B cell (primary cell): ENCODE data around the gene MARCHF4. TPM values are rescaled to one million over a fixed set of nuclear protein-coding genes. Genes with fewer than 3 reads are reported as not detected.

Experiments used
- ATAC-seq: fragments of 200-7000 bp; cut with Tn5 transposase; one replicate; pipeline ENCODE4 v1.10.0; 2021; ENCODE audit warnings: low read depth, mild to moderate bottlenecking, moderate number of reproducible peaks, moderate library complexity
- CTCF ChIA-PET: fragments of 350-600 bp; sonication (Branson Sonifier 250); formaldehyde crosslinking; loops from one replicate; lab custom pipeline; 2021; ENCODE audit warnings: antibody characterized with exemption, inconsistent platforms; lab: Charles Lee
- POLR2A ChIA-PET: fragments of 350-600 bp; sonication (Branson Sonifier 250); formaldehyde crosslinking; loops from one replicate; lab custom pipeline; 2021; ENCODE audit warnings: antibody characterized with exemption; lab: Charles Lee
- DNase-seq: peaks from one replicate; pipeline ENCODE4 v3.0.0; 2013
- H2AFZ ChIP-seq: 2 replicates; pipeline ENCODE4 v1.6.1; 2012; ENCODE audit warnings: mild to moderate bottlenecking, low read depth, low read length; ENCODE audit not compliant: insufficient read depth, poor library complexity, severe bottlenecking
- H3K27ac ChIP-seq, 2 donors: 1 replicate in 1 of 2; 2 replicates in 1 of 2; pipeline ENCODE4 v1.5.1; 2012 to 2013; ENCODE audit warnings: low read length in 2 of 2, mild to moderate bottlenecking in 2 of 2, moderate library complexity in 1 of 2
- H3K27me3 ChIP-seq, 4 experiments: fragments of 200-600 bp in 1 of 4; sonication (generic) in 1 of 4; replicated peaks in 1 of 4; 1 replicate in 2 of 4; 2 replicates in 2 of 4; pipeline versions ENCODE4 v1.6.1 to v1.7.0; 2013 to 2016; ENCODE audit warnings: low read length in 3 of 4, mild to moderate bottlenecking in 2 of 4, mixed read lengths in 1 of 4, moderate library complexity in 1 of 4; ENCODE audit not compliant: insufficient read depth in 4 of 4, control insufficient read depth in 3 of 4; ENCODE audit errors: control extremely low read depth in 1 of 4
- H3K36me3 ChIP-seq, 2 experiments: replicated peaks in 1 of 2; 1 replicate in 1 of 2; 2 replicates in 1 of 2; pipeline versions ENCODE4 v1.6.1 to v1.7.1; 2013; ENCODE audit warnings: low read length in 1 of 2; ENCODE audit not compliant: insufficient read depth in 2 of 2, control insufficient read depth in 1 of 2; ENCODE audit errors: control extremely low read depth in 1 of 2, extremely low read depth in 1 of 2
- H3K4me1 ChIP-seq, 2 donors: fragments of 200-600 bp in 1 of 2; sonication (generic) in 1 of 2; 1 replicate in 1 of 2; 2 replicates in 1 of 2; pipeline versions ENCODE4 v1.5.1 to v1.6.1; 2013 to 2017; ENCODE audit warnings: low read length in 2 of 2; ENCODE audit not compliant: control insufficient read depth in 2 of 2, insufficient read depth in 2 of 2
- H3K4me2 ChIP-seq: replicated peaks from 2 replicates; pipeline ENCODE3; 2012; ENCODE audit warnings: mild to moderate bottlenecking, low read depth, low read length; ENCODE audit not compliant: poor library complexity, severe bottlenecking
- H3K4me3 ChIP-seq, 5 experiments: fragments of 200-600 bp in 1 of 5; sonication (generic) in 1 of 5; 1 replicate in 3 of 5; 2 replicates in 2 of 5; pipeline versions ENCODE4 v1.5.1 to v1.7.0; 2011 to 2016; ENCODE audit warnings: low read length in 4 of 5, mild to moderate bottlenecking in 4 of 5, low read depth in 2 of 5, control low read depth in 1 of 5, moderate library complexity in 1 of 5; ENCODE audit not compliant: insufficient read depth in 1 of 5; ENCODE audit errors: control extremely low read depth in 1 of 5, extremely low read depth in 1 of 5
- H3K79me2 ChIP-seq: fragments of 200-600 bp; sonication (generic); one replicate; pipeline ENCODE4 v1.6.0; 2016; ENCODE audit warnings: low read length; ENCODE audit not compliant: control insufficient read depth, insufficient read depth
- H3K9ac ChIP-seq: fragments of 200-600 bp; sonication (generic); 2 replicates; pipeline ENCODE4 v1.6.1; 2017; ENCODE audit warnings: mild to moderate bottlenecking, low read length, moderate library complexity
- H3K9me3 ChIP-seq, 3 donors: one replicate each; pipeline versions ENCODE4 v1.6.1 to v1.7.1; 2013; ENCODE audit warnings: low read length in 2 of 3; ENCODE audit not compliant: control insufficient read depth in 2 of 3, insufficient read depth in 1 of 3; ENCODE audit errors: control extremely low read depth in 1 of 3
- H4K20me1 ChIP-seq: 2 replicates; pipeline ENCODE4 v1.6.0; 2012; ENCODE audit warnings: mild to moderate bottlenecking, low read length; ENCODE audit not compliant: insufficient read depth, control insufficient read depth, poor library complexity, severe bottlenecking
- H3K27ac Mint-ChIP-seq: one replicate; pipeline ENCODE4 v1.8.0; 2021; ENCODE audit warnings: mixed read lengths
- H3K27me3 Mint-ChIP-seq: one replicate; pipeline ENCODE4 v1.8.0; 2021; ENCODE audit warnings: mixed read lengths
- H3K4me1 Mint-ChIP-seq: one replicate; pipeline ENCODE4 v1.8.0; 2021; ENCODE audit warnings: mixed read lengths
- H3K4me3 Mint-ChIP-seq: one replicate; pipeline ENCODE4 v1.8.0; 2021; ENCODE audit warnings: mixed read lengths
- H3K9me3 Mint-ChIP-seq: one replicate; pipeline ENCODE4 v1.8.0; 2022; ENCODE audit warnings: mixed read lengths; ENCODE audit not compliant: insufficient read depth
- CTCF ChIP-seq: fragments of 200-600 bp; IDR thresholded peaks from one replicate; pipeline ENCODE4 v1.8.0; 2022; ENCODE audit warnings: antibody characterized with exemption, mild to moderate bottlenecking
- EZH2 ChIP-seq: IDR thresholded peaks from 2 replicates; pipeline ENCODE4 v1.6.1; 2012; ENCODE audit warnings: borderline replicate concordance, low read depth, mild to moderate bottlenecking, moderate library complexity, low read length; ENCODE audit not compliant: insufficient read depth, poor library complexity, severe bottlenecking
- WGBS: methylation state at CpG from one replicate; pipeline ENCODE4 v1.1.5; 2013; ENCODE audit warnings: missing lambda C conversion rate; ENCODE audit not compliant: insufficient coverage; 5-methylcytosine and 5-hydroxymethylcytosine counted together
- intact Hi-C: fragments of 100-400 bp; cut with micrococcal nuclease; formaldehyde crosslinking; loops from one replicate; pipeline ENCODE4 v1.10.0; 2022
- polyA plus RNA-seq: library from polyadenylated mRNA; depleted of rRNA; stranded (reverse); fragments of >200 nt; gene quantifications from 2 replicates; pipeline ENCODE4 v1.2.3, GENCODE V29; 2012
- total RNA-seq, 2 donors: library from RNA; stranded (reverse); fragments of 120-200 nt in 1 of 2; gene quantifications; 1 replicate in 1 of 2; 2 replicates in 1 of 2; pipeline versions ENCODE4 v1.2.3 to v1.2.4, GENCODE V29; 2013 to 2022

Gene MARCHF4
- total and polyA plus RNA-seq, 2 donors (not counting 1 experiment from before 2014, with no cell fraction given), result not detected

DNA sequence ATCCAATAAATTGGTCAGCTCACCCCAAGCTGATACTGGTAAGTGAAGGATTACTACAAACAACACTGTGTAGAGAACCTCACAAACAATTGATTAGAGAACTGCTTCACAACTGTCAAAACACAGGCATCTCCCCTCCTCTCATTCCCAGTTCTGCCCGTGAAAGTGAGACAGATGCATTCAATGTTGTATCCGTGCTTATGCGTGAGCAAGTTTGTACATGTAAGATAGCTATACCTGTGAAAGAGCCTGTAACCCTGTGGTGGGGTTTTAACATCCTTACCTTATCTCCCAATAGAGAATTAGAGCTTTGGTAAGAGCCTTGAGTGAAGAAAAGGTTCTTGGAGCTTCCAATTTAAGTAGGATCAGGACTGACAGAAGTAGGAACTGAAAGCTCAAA is 9.1 kb downstream of the MARCHF4 start:
- CTCF ChIA-PET, result no interaction called here
- no peak overlapping the region for H3K4me3 ChIP-seq
- Mint-ChIP-seq H3K4me3 (no peak overlapping the region), H3K27ac (no peak overlapping the region), H3K4me1 (no peaks in the 10 kb centered on the region), H3K9me3 (no peaks in the 10 kb centered on the region), H3K27me3 (peaks cover 65% of the 10 kb centered on the region)
- ATAC-seq, result no peak
- intact Hi-C loops, result no loop called here
- H3K9ac ChIP-seq, result no peak overlapping the region
- no peaks in the 10 kb centered on the region for H3K4me1 ChIP-seq
- H3K27me3 ChIP-seq, result peaks cover 0 to 15% (median 10%) of the 10 kb centered on the region in 4 experiments
- WGBS, result no CpG with 5 or more reads among the region's 3 CpGs
- POLR2A ChIA-PET, result no interaction called here
- no peak overlapping the region for H3K4me2 ChIP-seq
- no peaks in the 10 kb centered on the region for H3K79me2 ChIP-seq
- H2AFZ ChIP-seq, result no peak overlapping the region
- no peaks in the 10 kb centered on the region for H4K20me1 ChIP-seq
- no peaks in the 10 kb centered on the region for H3K36me3 ChIP-seq
- H3K27ac ChIP-seq, result no peak overlapping the region
- DNase-seq, result no peak
- no peaks in the 10 kb centered on the region for H3K9me3 ChIP-seq
- no peak for TF ChIP-seq CTCF
- no peak for TF ChIP-seq EZH2

DNA sequence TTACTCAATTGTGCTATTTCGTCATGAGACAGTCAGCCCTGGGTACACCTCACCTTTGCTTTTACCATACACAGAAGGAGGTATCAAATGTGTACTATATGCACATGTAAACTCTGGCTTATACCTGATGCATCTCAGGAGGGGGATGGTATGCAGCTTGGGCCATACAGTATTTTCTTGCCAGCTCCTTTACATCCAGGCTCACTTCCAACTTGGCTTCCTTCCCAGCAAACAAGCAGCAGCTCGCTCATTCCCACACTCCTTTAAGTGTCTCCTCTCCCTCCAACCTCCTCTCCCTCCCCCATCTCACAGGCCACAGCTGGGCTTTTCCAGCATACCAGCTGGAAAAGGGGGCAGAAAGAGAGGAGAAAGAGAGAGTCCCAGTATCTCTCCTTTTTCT is 9.6 kb downstream of the MARCHF4 start:
- Histone ChIP-seq H4K20me1 (no peaks in the 10 kb centered on the region), H3K9me3 (no peaks in the 10 kb centered on the region), H3K4me3 (no peak overlapping the region), H3K27ac (no peak overlapping the region), H3K4me2 (no peak overlapping the region), H3K79me2 (no peaks in the 10 kb centered on the region), H3K4me1 (no peaks in the 10 kb centered on the region), H3K36me3 (no peaks in the 10 kb centered on the region), H2AFZ (no peak overlapping the region), H3K27me3 (peaks cover 0 to 12% (median 5%) of the 10 kb centered on the region in 4 experiments), H3K9ac (no peak overlapping the region)
- H3K27ac Mint-ChIP-seq, result no peak overlapping the region
- H3K9me3 Mint-ChIP-seq, result no peaks in the 10 kb centered on the region
- H3K27me3 Mint-ChIP-seq, result peaks cover 67% of the 10 kb centered on the region
- H3K4me3 Mint-ChIP-seq, result no peak overlapping the region
- H3K4me1 Mint-ChIP-seq, result no peaks in the 10 kb centered on the region
- TF ChIP-seq EZH2 (no peak), CTCF (no peak)
- CTCF ChIA-PET, result no interaction called here
- intact Hi-C loops, result no loop called here
- 80% methylated on average over 1 of the region's 2 CpGs for WGBS
- ATAC-seq, result no peak
- POLR2A ChIA-PET, result no interaction called here
- no peak for DNase-seq
